K562 (cell line): ENCODE data around the gene ABHD5. TPM values are rescaled to one million over a fixed set of nuclear protein-coding genes. Genes with fewer than 3 reads are reported as not detected.
A peak's percentile ranks its signal among the peaks of the same experiment; 100 is the strongest.

ENCODE experiments used
- ATAC-seq: fragments of 200-7000 bp; cut with Tn5 transposase; 3 replicates; pipeline ENCODE4 v1.9.1; 2020; ENCODE audit warnings: moderate library complexity
- BruUV-seq: library from RNA; stranded (reverse); fragments of 400-500 nt; replicated peaks from 2 replicates; lab custom pipeline; 2021; lab: Mats Ljungman, UMichigan
- CTCF ChIA-PET: fragments of 300-600 bp; formaldehyde crosslinking; extraction: SDS; loops from one replicate; lab custom pipeline; 2021; ENCODE audit warnings: low intra/inter-chr PET ratio; lab: Yijun Ruan, JAX
- POLR2A ChIA-PET: fragments of 300-600, 350-650 bp; sonication (Branson Sonifier 250); formaldehyde crosslinking; extraction: SDS; loops from one replicate; lab custom pipeline; 2021; ENCODE audit warnings: antibody characterized with exemption, inconsistent platforms; lab: Yijun Ruan, JAX
- DNase-seq, 4 experiments: peaks; one replicate each; pipeline versions ENCODE4 v3.0.0 to v3.0.0-alpha.2; 2011 to 2018; ENCODE audit warnings: low spot score in 3 of 4, mixed read lengths in 3 of 4; ENCODE audit errors: extremely low read depth in 1 of 4
- FAIRE-seq: peaks from 2 replicates; lab custom pipeline; 2011; peaks lifted over from hg19 to GRCh38; lab: Jason Lieb, UNC
- H2AFZ ChIP-seq: 2 replicates; pipeline ENCODE4 v1.6.0; 2011; ENCODE audit warnings: low read depth, low read length, control low read depth, inconsistent platforms
- H3K27ac ChIP-seq: fragments of 200-600 bp; 3 replicates; pipeline ENCODE4 v1.8.0; 2011; ENCODE audit warnings: low read depth, mild to moderate bottlenecking, control low read depth, inconsistent platforms, low read length, moderate library complexity, mixed read lengths; ENCODE audit errors: extremely low read depth
- H3K27me3 ChIP-seq, 2 experiments: fragments of 300-600 bp in 1 of 2; 2 replicates in 1 of 2; 3 replicates in 1 of 2; pipeline versions ENCODE4 v1.6.0 to v1.8.0; 2011; ENCODE audit warnings: inconsistent platforms in 2 of 2, low read length in 2 of 2, mild to moderate bottlenecking in 1 of 2, mixed read lengths in 1 of 2, moderate library complexity in 1 of 2; ENCODE audit not compliant: control insufficient read depth in 2 of 2, insufficient read depth in 2 of 2
- H3K36me3 ChIP-seq: fragments of 300-600 bp; 3 replicates; pipeline ENCODE4 v1.8.0; 2011; ENCODE audit warnings: mild to moderate bottlenecking, low read length, inconsistent platforms; ENCODE audit not compliant: control insufficient read depth, insufficient read depth
- H3K4me1 ChIP-seq, 2 experiments: fragments of 200-600 bp in 1 of 2; replicated peaks in 1 of 2; 2 replicates in 1 of 2; 3 replicates in 1 of 2; pipeline versions ENCODE4 v1.5.1 to v1.8.0; 2011; ENCODE audit warnings: inconsistent platforms in 2 of 2, low read length in 2 of 2, mild to moderate bottlenecking in 1 of 2, mixed read lengths in 1 of 2, moderate library complexity in 1 of 2; ENCODE audit not compliant: control insufficient read depth in 2 of 2, insufficient read depth in 2 of 2
- H3K4me2 ChIP-seq: 2 replicates; pipeline ENCODE4 v1.6.1; 2011; ENCODE audit warnings: low read length, control low read depth, inconsistent platforms, mixed read lengths; ENCODE audit not compliant: insufficient read depth
- H3K4me3 ChIP-seq: fragments of 200-600 bp; sonication (generic), shearing (Covaris generic); 2 replicates; pipeline ENCODE4 v1.5.1; 2016; ENCODE audit warnings: control low read depth, inconsistent platforms
- H3K79me2 ChIP-seq: fragments of 200-600 bp; 3 replicates; pipeline ENCODE4 v1.8.0; 2011; ENCODE audit warnings: low read length, inconsistent platforms; ENCODE audit not compliant: control insufficient read depth, insufficient read depth
- H3K9ac ChIP-seq, 2 experiments: 2 replicates each; pipeline versions ENCODE4 v1.6.0 to v1.6.1; 2011; ENCODE audit warnings: low read depth in 2 of 2, low read length in 2 of 2, control low read depth in 1 of 2, inconsistent platforms in 1 of 2, mild to moderate bottlenecking in 1 of 2, mixed read lengths in 1 of 2; ENCODE audit not compliant: insufficient read depth in 1 of 2
- H3K9me1 ChIP-seq: one replicate; pipeline ENCODE4 v1.6.0; 2011; ENCODE audit warnings: inconsistent platforms, mild to moderate bottlenecking, low read length, moderate library complexity; ENCODE audit not compliant: control insufficient read depth, insufficient read depth
- H3K9me3 ChIP-seq: replicated peaks from 2 replicates; pipeline ENCODE4 v1.5.1; 2011; ENCODE audit warnings: low read depth, low read length, inconsistent platforms; ENCODE audit not compliant: control insufficient read depth, insufficient read depth
- H4K20me1 ChIP-seq: replicated peaks from 2 replicates; pipeline ENCODE4 v1.6.1; 2011; ENCODE audit warnings: low read length, inconsistent platforms, mixed read lengths; ENCODE audit not compliant: control insufficient read depth, insufficient read depth
- CBX5 ChIP-seq: IDR thresholded peaks from 2 replicates; pipeline ENCODE4 v1.6.1; 2014; ENCODE audit warnings: low read depth, borderline replicate concordance
- CSDE1 ChIP-seq, 2 experiments: fragments of 450-650 bp; IDR thresholded peaks; 2 replicates each; pipeline ENCODE4 v1.6.1; 2016; ENCODE audit warnings: mild to moderate bottlenecking in 1 of 2
- CTBP1 ChIP-seq: fragments of 450-650 bp; IDR thresholded peaks from 2 replicates; pipeline ENCODE4 v1.6.1; 2016; ENCODE audit warnings: borderline replicate concordance
- EZH2 ChIP-seq: IDR thresholded peaks from 2 replicates; pipeline ENCODE4 v1.6.1; 2012; ENCODE audit warnings: low read depth, mild to moderate bottlenecking, inconsistent platforms, low read length, borderline replicate concordance
- HDAC8 ChIP-seq: fragments of 450-650 bp; IDR thresholded peaks from 2 replicates; pipeline ENCODE4 v1.6.1; 2016; ENCODE audit warnings: mild to moderate bottlenecking, missing genetic modification characterization, moderate library complexity, missing compliant biosample characterization
- HIVEP1 ChIP-seq: fragments of 250-450 bp; sonication (Bioruptor Pico); IDR thresholded peaks from 2 replicates; pipeline ENCODE4 v1.4.0; 2020; ENCODE audit warnings: mild to moderate bottlenecking
- MCM5 ChIP-seq: fragments of 450-650 bp; IDR thresholded peaks from 2 replicates; pipeline ENCODE4 v1.6.1; 2016; ENCODE audit warnings: low read depth
- MTA3 ChIP-seq: fragments of 450-650 bp; formaldehyde crosslinking; IDR thresholded peaks from 2 replicates; pipeline ENCODE4 v1.6.1; 2017; ENCODE audit warnings: mild to moderate bottlenecking, borderline replicate concordance
- MYC ChIP-seq, 2 experiments: fragments of 250-450 bp in 1 of 2; sonication (Bioruptor Pico) in 1 of 2; IDR thresholded peaks; 2 replicates each; pipeline versions ENCODE4 v1.5.1 to v1.6.1; 2012 to 2021; ENCODE audit warnings: low read depth in 2 of 2, borderline replicate concordance in 1 of 2, improper control_type of control experiment in 1 of 2, low read length in 1 of 2, mild to moderate bottlenecking in 1 of 2, moderate library complexity in 1 of 2
- NEUROD1 ChIP-seq: fragments of 150-350 bp; IDR thresholded peaks from 2 replicates; pipeline ENCODE4 v1.6.1; 2014; ENCODE audit warnings: borderline replicate concordance, low read length, low read depth; ENCODE audit not compliant: partially characterized antibody
- NFIX ChIP-seq: fragments of 250-450 bp; sonication (Bioruptor Pico); IDR thresholded peaks from 2 replicates; pipeline ENCODE4 v1.4.0; 2020; ENCODE audit warnings: low read depth, mild to moderate bottlenecking, moderate library complexity
- NRF1 ChIP-seq, 2 experiments: fragments of 450-650 bp; IDR thresholded peaks in 1 of 2; conservative IDR thresholded peaks in 1 of 2; 2 replicates each; pipeline ENCODE4 v1.6.1; 2014; ENCODE audit warnings: mild to moderate bottlenecking in 2 of 2
- RAD21 ChIP-seq, 2 experiments: fragments of 250-450 bp in 1 of 2; fragments of 450-650 bp in 1 of 2; sonication (Bioruptor Pico) in 1 of 2; formaldehyde crosslinking in 1 of 2; IDR thresholded peaks in 1 of 2; conservative IDR thresholded peaks in 1 of 2; 2 replicates each; pipeline versions ENCODE4 v1.4.0 to v1.8.0; 2020 to 2022; ENCODE audit warnings: mild to moderate bottlenecking in 2 of 2, moderate library complexity in 1 of 2
- SRSF1 ChIP-seq: fragments of 200-400 bp; formaldehyde crosslinking; IDR thresholded peaks from 2 replicates; pipeline ENCODE4 v1.6.1; 2017; ENCODE audit warnings: mild to moderate bottlenecking, low read depth, low read length, moderate library complexity
- TAL1 ChIP-seq: fragments of 450-650 bp; IDR thresholded peaks from 2 replicates; pipeline ENCODE4 v1.6.1; 2016; ENCODE audit warnings: mild to moderate bottlenecking
- U2AF1 ChIP-seq: fragments of 200-400 bp; formaldehyde crosslinking; optimal IDR thresholded peaks from 2 replicates; pipeline ENCODE3; 2017; ENCODE audit warnings: mild to moderate bottlenecking, low read depth, low read length, moderate library complexity
- XRCC5 ChIP-seq: fragments of 200-400 bp; formaldehyde crosslinking; IDR thresholded peaks from 2 replicates; pipeline ENCODE4 v1.6.1; 2017; ENCODE audit warnings: low read depth, mild to moderate bottlenecking, low read length
- ZEB2 ChIP-seq: fragments of 450-650 bp; IDR thresholded peaks from 2 replicates; pipeline ENCODE4 v1.6.1; 2016
- ZNF143 ChIP-seq: sonication (generic); formaldehyde crosslinking; IDR thresholded peaks from 2 replicates; pipeline ENCODE4 v1.9.0; 2022; ENCODE audit warnings: mild to moderate bottlenecking, missing genetic modification reagents
- ZNF174 ChIP-seq: fragments of 250-450 bp; sonication (Bioruptor Pico); IDR thresholded peaks from 2 replicates; pipeline ENCODE4 v1.4.0; 2020; ENCODE audit warnings: mild to moderate bottlenecking
- ZNF224 ChIP-seq: sonication (generic); formaldehyde crosslinking; IDR thresholded peaks from 2 replicates; pipeline ENCODE4 v1.8.0; 2022; ENCODE audit warnings: mild to moderate bottlenecking, missing genetic modification reagents
- ZNF282 ChIP-seq: sonication (generic); formaldehyde crosslinking; IDR thresholded peaks from 2 replicates; pipeline ENCODE4 v1.8.1; 2023; ENCODE audit warnings: missing genetic modification reagents
- ZNF384 ChIP-seq: IDR thresholded peaks from 2 replicates; pipeline ENCODE4 v1.6.1; 2012; ENCODE audit warnings: low read depth, low read length, improper control_type of control experiment
- ZNF584 ChIP-seq: fragments of 200-800 bp; sonication (Bioruptor generic); IDR thresholded peaks from 2 replicates; pipeline ENCODE4 v1.6.1; 2016; ENCODE audit warnings: low read depth, mild to moderate bottlenecking, missing genetic modification characterization, missing compliant biosample characterization
- ZNF644 ChIP-seq: fragments of 200-800 bp; sonication (Bioruptor generic); IDR thresholded peaks from 2 replicates; pipeline ENCODE4 v1.6.1; 2016; ENCODE audit warnings: low read depth, missing genetic modification characterization, missing compliant biosample characterization
- WGBS: fragments of 100-300 bp; shearing (Covaris generic); methylation state at CpG from one replicate; pipeline ENCODE4 v1.1.6; 2016; ENCODE audit warnings: low coverage, mixed read lengths; ENCODE audit not compliant: insufficient coverage; ENCODE audit errors: missing lambda C conversion rate; 5-methylcytosine and 5-hydroxymethylcytosine counted together
- in situ Hi-C: fragments of 300-500 bp; cut with MboI; formaldehyde crosslinking; loops from 4 replicates; pipeline ENCODE4 v1.15.0; 2018; ENCODE audit warnings: inconsistent platforms, mixed read lengths
- intact Hi-C: fragments of 100-400 bp; cut with micrococcal nuclease; formaldehyde crosslinking; loops from 2 replicates; pipeline ENCODE4 v1.14.2; 2022
- polyA plus RNA-seq, 8 experiments: library from polyadenylated mRNA; depleted of rRNA in 4 of 8; stranded (reverse) in 5 of 8; unstranded in 3 of 8; fragments of >200 nt; fragmentation: Nextera tagmentation in 2 of 8; fragmentation: Illumina TruSeq in 1 of 8; extraction: Ambion mirVana in 2 of 8; extraction: Trizol in 1 of 8; gene quantifications; 2 replicates each; pipeline versions ENCODE4 v1.2.1 to v1.2.3, GENCODE V29; 2011 to 2014; ENCODE audit warnings: inconsistent platforms in 1 of 8, missing spikeins in 1 of 8
- total RNA-seq, 7 experiments: library from RNA; depleted of rRNA in 6 of 7; stranded (reverse); fragments of >200 nt in 6 of 7; fragmentation: Illumina TruSeq in 2 of 7; extraction: Trizol in 2 of 7; gene quantifications; 2 replicates each; pipeline versions ENCODE4 v1.2.1 to v1.2.3, GENCODE V29; 2011 to 2021; ENCODE audit warnings: low replicate concordance in 1 of 7

The ABHD5 gene
- total and polyA plus RNA-seq, 9 of the 15 experiments (the other 6 are each of a cell fraction or from before 2014, with no cell fraction given): 27.8 to 61.7 (median 39.9) TPM

- H3K4me1 ChIP-seq: peaks cover 40 to 45% of the 10 kb centered on the region in 2 experiments
- in situ Hi-C loops: no loop called here
- TF ChIP-seq ZNF644 (no peak), ZNF143 (no peak), CSDE1 (IDR thresholded peaks at IDR 0.05) (no peak), XRCC5 (peak; percentile 98), TAL1 (no peak), CTBP1 (peak; percentile 83; the same call in 1 of the 2 replicates), NEUROD1 (peak; percentile 30), RAD21 (CRISPR knock-in tag; conservative IDR thresholded peaks at IDR 0.05 in 1 of 2, IDR thresholded peaks at IDR 0.05 in 1 of 2) (peak; percentile 94), NRF1 (conservative IDR thresholded peaks at IDR 0.05 in 1 of 2, IDR thresholded peaks at IDR 0.05 in 1 of 2) (peak; percentile 70 to 78), EZH2 (no peak), ZEB2 (no peak), CBX5 (0 out of 2 replicates have a peak, but pooled peaks have one; percentile 66), MYC (IDR thresholded peaks at IDR 0.05; ENCODE audit: low read depth, low read length) (peak; percentile 70), MYC (CRISPR knock-in tag; IDR thresholded peaks at IDR 0.05; ENCODE audit: borderline replicate concordance, low read depth) (no peak), MCM5 (no peak), ZNF282 (CRISPR knock-in tag) (no peak), U2AF1 (no peak), HIVEP1 (CRISPR knock-in tag) (0 out of 2 replicates have a peak, but pooled peaks have one; percentile 37), ZNF584 (CRISPR knock-in tag) (no peak), ZNF224 (no peak), ZNF174 (CRISPR knock-in tag) (no peak), SRSF1 (no peak), MTA3 (peak; percentile 52; the same call in 1 of the 2 replicates), HDAC8 (tag) (no peak), ZNF384 (peak; percentile 45; the same call in 1 of the 2 replicates), NFIX (CRISPR knock-in tag) (peak; percentile 52)
Measured at GRCh38 chr3:43769097-43769884, 78.6 kb downstream of the ABHD5 start.

More at GRCh38 chr3:43769097-43769884, 78.6 kb downstream of the ABHD5 start:
- FAIRE-seq: peak; percentile 94
- no TSS peak for BruUV-seq
- ChIA-PET CTCF (interaction anchor here (0.6 to 1.0 kb wide), 3 partner anchors 346 to 569 kb away, joined by 3 to 4 read pairs (median 4); no protein-coding TSS in a partner anchor), POLR2A (interaction anchor here (0.7 to 1.8 kb wide), 3 partner anchors 12 to 40 kb away, joined by 3 to 9 read pairs (median 3); no protein-coding TSS in a partner anchor)
- peak; percentile 97 to 99 (median 99) for DNase-seq
- Histone ChIP-seq H3K27ac (peak overlapping the region; percentile 88), H3K9me3 (no peaks in the 10 kb centered on the region), H3K27me3 (no peaks in the 10 kb centered on the region), H3K9ac (peak overlapping the region; percentile 56 to 82), H3K4me2 (peak overlapping the region; percentile 80), H3K4me3 (peak overlapping the region; percentile 25), H3K36me3 (no peaks in the 10 kb centered on the region), H2AFZ (peak overlapping the region; percentile 91), H3K9me1 (peaks cover 7% of the 10 kb centered on the region), H4K20me1 (no peaks in the 10 kb centered on the region), H3K79me2 (no peaks in the 10 kb centered on the region)
- 4% methylated on average over 22 of the region's 22 CpGs for WGBS
- intact Hi-C loops: loop anchor here (2.0 to 10.0 kb wide), 4 partner anchors 343 to 544 kb away; no protein-coding TSS in a partner anchor
- ATAC-seq: peak; percentile 98
